GM18498 (cell line): ENCODE data around the gene PHACTR1.

ENCODE experiments used
- ATAC-seq: cut with Tn5 transposase; IDR thresholded peaks from one replicate; pipeline ENCODE4 v1.9.1; 2021; ENCODE audit warnings: mild to moderate bottlenecking, moderate library complexity; ENCODE audit not compliant: unreplicated experiment

Gene PHACTR1

DNA sequence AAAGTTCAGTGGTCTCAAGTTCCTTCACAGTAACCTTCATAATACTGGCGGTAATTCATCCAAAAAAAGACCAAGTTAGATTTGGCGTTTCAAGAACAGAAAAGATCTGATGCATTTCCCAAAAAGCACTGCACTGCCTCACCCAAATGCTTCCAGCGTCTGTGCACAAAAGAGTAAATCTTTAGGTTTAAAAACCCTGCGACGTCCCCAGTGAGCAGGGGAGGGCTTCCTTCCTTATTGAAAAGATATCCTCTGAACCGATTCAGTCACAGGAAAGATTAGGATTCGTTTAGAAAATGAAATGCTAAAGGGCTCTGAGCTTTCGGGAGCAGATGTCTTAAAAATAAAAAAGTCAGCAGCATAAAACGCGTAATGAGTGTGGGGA, 611.1 kb downstream of the PHACTR1 start:
- ATAC-seq: no peak

DNA sequence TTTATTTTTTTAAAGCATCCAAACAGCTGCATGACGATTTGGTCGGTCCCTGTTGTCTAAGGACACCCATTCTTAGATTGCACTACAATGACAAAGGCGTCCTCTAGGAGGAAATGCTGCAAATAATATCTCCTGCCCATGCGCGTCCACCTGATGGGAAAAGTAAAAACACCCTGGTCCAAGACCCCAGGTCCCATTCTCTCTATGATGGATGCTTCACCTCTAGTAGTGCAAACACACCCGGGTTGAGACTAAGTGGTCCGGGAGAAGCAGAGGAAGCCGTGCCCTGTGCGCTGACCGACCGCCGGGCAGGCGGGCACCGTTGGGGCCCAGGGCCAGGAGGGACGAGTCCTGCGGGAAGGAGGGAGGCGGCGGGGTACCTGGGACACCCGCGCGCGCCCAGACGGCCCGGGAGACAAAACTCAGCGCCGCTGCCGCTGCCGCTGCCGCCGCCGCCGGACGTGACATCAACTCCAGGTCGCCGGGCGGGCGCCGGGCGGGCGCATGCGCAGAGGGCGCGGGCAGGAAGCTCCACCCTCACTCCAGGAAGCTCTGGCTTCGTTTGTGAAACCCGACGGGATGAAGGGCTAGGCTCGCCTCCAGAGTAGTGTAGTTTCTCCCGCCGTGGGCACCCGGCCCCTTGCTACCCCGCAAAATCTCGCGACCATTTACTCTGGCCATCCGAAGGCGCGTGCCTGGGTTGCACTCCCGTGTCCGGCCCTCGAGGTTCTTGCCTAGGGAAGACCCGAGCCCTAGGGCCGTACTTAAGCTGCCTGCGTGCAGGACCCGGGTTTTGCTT, 611.7 kb downstream of the PHACTR1 start, which contains the start of gene TBC1D7:
TSS of gene TBC1D7 (minus strand) at position 462 of the 799 bp plus-strand sequence. CDS start 1,639 bp downstream, outside the sequence.
- peak; percentile 88 for ATAC-seq

GRCh38 chr6:13328875-13329183, 612.3 kb downstream of the PHACTR1 start:
- ATAC-seq: no peak

DNA sequence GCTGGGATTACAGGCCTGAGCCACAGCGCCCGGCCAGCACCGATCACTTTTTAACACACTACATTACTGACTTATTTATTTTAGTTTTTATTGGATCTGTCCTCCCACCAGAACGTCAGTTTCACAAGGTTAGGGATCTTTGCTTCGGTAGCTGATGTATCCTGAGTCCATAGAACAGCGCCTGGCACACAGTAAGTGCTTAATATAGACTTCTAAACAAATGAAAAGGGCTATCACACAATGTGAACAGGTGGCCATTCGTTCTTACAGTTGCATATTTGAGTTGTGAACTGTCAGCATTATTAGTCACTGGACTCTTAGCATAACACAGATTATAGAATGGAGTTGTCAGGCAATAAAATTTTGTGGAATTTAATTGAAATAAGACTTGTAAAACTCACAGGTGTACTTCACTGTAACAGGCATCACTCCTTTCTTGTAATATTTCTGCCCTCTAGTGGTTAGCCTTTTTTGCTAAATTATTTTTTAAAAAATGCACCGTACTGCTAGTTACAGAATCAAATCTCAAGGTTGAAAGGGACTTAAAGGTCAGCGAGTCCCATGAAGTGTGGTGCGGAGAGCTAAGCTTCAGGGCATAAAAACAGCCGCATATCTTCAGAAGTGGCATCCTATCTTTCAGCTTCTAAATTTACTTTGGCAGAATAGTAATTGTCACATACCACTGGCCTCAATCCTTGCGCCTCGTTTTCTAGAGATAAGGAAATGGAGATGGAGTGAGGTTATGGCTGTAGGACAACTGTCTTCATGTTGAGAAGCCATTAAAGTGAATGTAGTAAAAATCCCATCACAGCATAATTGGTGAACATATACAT, 615.2 kb downstream of the PHACTR1 start:
- no peak for ATAC-seq

- no peak for ATAC-seq
Measured at GRCh38 chr6:13332349-13332706, 615.8 kb downstream of the PHACTR1 start.

DNA sequence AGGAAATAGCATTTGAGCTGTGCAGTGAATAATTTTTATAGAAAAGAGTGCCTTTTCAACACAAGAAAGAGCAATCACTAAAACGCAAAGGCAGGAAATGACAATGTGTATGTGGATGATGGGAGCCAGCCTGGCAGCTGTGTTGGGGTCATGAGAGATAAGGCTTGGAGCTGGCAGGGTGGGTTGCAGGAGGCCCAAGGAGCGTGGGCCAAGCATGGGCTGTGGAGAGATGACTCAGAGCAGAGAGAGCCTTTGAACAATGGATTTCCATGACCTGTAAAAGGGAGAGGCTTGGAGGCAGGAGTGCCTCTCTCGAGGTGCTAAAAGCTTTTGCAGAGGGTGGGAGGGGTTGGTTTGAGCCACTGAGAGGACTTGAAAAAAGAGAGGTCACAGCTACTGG, 618.4 kb downstream of the PHACTR1 start:
- no peak for ATAC-seq

DNA sequence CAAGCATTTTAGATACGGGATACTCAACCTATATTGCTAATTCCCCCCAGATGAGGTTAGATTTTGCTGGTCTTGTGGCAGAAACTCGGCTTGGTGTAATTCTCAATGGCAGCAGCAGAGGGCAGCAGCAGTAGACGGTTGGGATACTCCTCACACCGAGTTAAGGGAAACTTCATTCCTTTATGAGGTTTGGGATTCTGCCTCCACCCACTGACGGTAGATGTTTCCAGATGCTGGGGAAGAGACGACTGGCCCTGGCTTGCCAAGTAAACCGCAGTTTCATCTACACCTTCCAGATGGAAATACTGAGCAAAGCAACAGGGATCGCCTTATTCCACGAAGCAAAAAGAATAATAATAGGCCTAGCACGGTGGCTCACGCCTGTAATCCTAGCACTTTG, 620.0 kb downstream of the PHACTR1 start:
- no peak for ATAC-seq

- ATAC-seq: no peak
Measured at GRCh38 chr6:13338038-13338437, 621.5 kb downstream of the PHACTR1 start.
